ENCODE results near the gene KRTAP1-3.

- TF ChIP-seq POLR2A (IDR thresholded peaks at IDR 0.05; ENCODE audit: low read depth) (no peak), CTCF (IDR thresholded peaks at IDR 0.05) (no peak), POLR2AphosphoS5 (IDR thresholded peaks at IDR 0.05) (no peak)
These were observed 7.8 kb downstream of the KRTAP1-3 start, which contains the start of gene KRTAP1-5 for GRCh38 chr17:41026715-41027471.

All from esophagus muscularis mucosa (tissue), 3 donors.